Upper lobe of right lung (tissue), 1 donor: ENCODE data around the gene DTD2. TPM values are rescaled to one million over a fixed set of nuclear protein-coding genes. Genes with fewer than 3 reads are reported as not detected.

ENCODE experiments used
- ATAC-seq: fragments of 200-7000 bp; cut with Tn5 transposase; one replicate; pipeline ENCODE4 v1.9.1; 2020; ENCODE audit warnings: mild to moderate bottlenecking, moderate library complexity
- DNase-seq: peaks from one replicate; pipeline ENCODE4 v3.0.0-alpha.2; 2020
- H3K27ac ChIP-seq: fragments of 200-600 bp; one replicate; pipeline ENCODE4 v1.8.0; 2022
- H3K27me3 ChIP-seq: fragments of 200-600 bp; one replicate; pipeline ENCODE4 v1.8.0; 2022; ENCODE audit warnings: mild to moderate bottlenecking
- H3K36me3 ChIP-seq: fragments of 200-600 bp; one replicate; pipeline ENCODE4 v1.8.0; 2022
- H3K4me1 ChIP-seq: fragments of 200-600 bp; one replicate; pipeline ENCODE4 v1.8.0; 2022
- H3K4me3 ChIP-seq: fragments of 200-600 bp; one replicate; pipeline ENCODE4 v1.8.0; 2022; ENCODE audit warnings: mild to moderate bottlenecking
- H3K9me3 ChIP-seq: fragments of 200-600 bp; one replicate; pipeline ENCODE4 v1.8.0; 2022
- intact Hi-C: fragments of 100-400 bp; cut with DNase I; formaldehyde crosslinking; loops from one replicate; pipeline ENCODE4 v1.11.0; 2022
- total RNA-seq: library from RNA; stranded (reverse); fragmentation: NEBNext Ultra II Directional; extraction: Animal tissue kit (Norgen Biotek cat#: 25700); gene quantifications from one replicate; pipeline ENCODE4 v1.2.1, GENCODE V29; 2021
- TF ChIP-seq, protein P1 (sequence below): fragments of 200-600 bp; IDR thresholded peaks from one replicate; pipeline ENCODE4 v1.8.0; 2022; ENCODE audit warnings: antibody characterized with exemption
- donor health status: DM: no; HTN: yes; CAD: no; lungs with severe emphysema.

DTD2 gene
- total RNA-seq, 1 donor from 2014 or later, result 18.2 TPM

GRCh38 chr14:31402764-31403439, 54.4 kb downstream of the DTD2 start:
- TF ChIP-seq, protein P1, sequence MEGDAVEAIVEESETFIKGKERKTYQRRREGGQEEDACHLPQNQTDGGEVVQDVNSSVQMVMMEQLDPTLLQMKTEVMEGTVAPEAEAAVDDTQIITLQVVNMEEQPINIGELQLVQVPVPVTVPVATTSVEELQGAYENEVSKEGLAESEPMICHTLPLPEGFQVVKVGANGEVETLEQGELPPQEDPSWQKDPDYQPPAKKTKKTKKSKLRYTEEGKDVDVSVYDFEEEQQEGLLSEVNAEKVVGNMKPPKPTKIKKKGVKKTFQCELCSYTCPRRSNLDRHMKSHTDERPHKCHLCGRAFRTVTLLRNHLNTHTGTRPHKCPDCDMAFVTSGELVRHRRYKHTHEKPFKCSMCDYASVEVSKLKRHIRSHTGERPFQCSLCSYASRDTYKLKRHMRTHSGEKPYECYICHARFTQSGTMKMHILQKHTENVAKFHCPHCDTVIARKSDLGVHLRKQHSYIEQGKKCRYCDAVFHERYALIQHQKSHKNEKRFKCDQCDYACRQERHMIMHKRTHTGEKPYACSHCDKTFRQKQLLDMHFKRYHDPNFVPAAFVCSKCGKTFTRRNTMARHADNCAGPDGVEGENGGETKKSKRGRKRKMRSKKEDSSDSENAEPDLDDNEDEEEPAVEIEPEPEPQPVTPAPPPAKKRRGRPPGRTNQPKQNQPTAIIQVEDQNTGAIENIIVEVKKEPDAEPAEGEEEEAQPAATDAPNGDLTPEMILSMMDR, result no peak
- no peak for ATAC-seq
- Histone ChIP-seq H3K36me3 (peaks cover 32% of the 10 kb centered on the region), H3K4me3 (no peak overlapping the region), H3K9me3 (no peaks in the 10 kb centered on the region), H3K27ac (no peak overlapping the region), H3K4me1 (no peaks in the 10 kb centered on the region), H3K27me3 (no peaks in the 10 kb centered on the region)
- intact Hi-C loops, result no loop called here
- no peak for DNase-seq

- no peak for ATAC-seq
- H3K4me3 ChIP-seq, result no peak overlapping the region
- intact Hi-C loops, result no loop called here
These were observed 55.9 kb downstream of the DTD2 start for GRCh38 chr14:31401369-31401932.

DNA sequence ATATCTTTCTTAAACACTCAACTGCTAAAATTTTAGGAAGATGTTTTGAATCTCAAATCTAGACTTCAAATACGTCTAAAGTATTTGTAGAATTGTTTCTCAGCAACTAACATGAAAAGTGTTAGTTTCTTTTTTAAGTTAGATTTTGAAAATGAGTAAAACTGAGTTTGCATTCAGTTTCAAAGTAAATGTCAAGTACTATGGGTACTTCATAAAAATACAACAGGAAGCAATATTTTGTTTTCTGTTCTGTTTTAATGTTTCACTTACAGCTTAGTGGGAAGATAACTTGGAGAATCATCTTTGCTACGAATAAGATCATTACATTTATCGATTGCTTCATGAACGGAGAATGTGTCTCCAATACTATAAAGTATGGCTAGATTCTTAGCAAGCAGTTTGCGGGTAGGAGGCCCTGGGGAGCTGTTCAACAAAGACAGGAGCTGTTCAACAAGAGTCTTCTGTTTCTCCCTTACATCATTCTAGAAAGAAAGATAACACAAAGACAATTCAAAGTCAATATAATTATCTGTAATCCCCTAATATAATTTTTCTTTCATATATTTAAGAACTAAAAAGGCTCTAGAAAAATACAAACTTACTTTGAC, 57.2 kb downstream of the DTD2 start:
- Histone ChIP-seq H3K36me3 (peaks cover 46% of the 10 kb centered on the region), H3K9me3 (no peaks in the 10 kb centered on the region), H3K27ac (no peak overlapping the region), H3K4me3 (no peak overlapping the region), H3K4me1 (no peaks in the 10 kb centered on the region), H3K27me3 (no peaks in the 10 kb centered on the region)
- intact Hi-C loops, result no loop called here
- DNase-seq (no peak), ATAC-seq (no peak)
- TF ChIP-seq, protein P1, result no peak

More at GRCh38 chr14:31401369-31401932, 55.9 kb downstream of the DTD2 start:
- Histone ChIP-seq H3K27ac (no peak overlapping the region), H3K9me3 (no peaks in the 10 kb centered on the region), H3K4me1 (no peaks in the 10 kb centered on the region), H3K27me3 (no peaks in the 10 kb centered on the region), H3K36me3 (peaks cover 37% of the 10 kb centered on the region)
- TF ChIP-seq, protein P1, result no peak
- no peak for DNase-seq

Other genes starting within 250 kb of the DTD2 start
- gene HECTD1, start 249.7 kb downstream of the DTD2 start, total RNA-seq, result 161 TPM
- gene HEATR5A, start 37.0 kb downstream of the DTD2 start, total RNA-seq, result 46.3 TPM
- not detected for gene GPR33, start 30.5 kb upstream of the DTD2 start, total RNA-seq
- gene NUBPL, start 103.9 kb upstream of the DTD2 start, total RNA-seq, result 12.1 TPM